ENCODE measurements around the gene CACNG1. TPM values are rescaled to one million over a fixed set of nuclear protein-coding genes. Genes with fewer than 3 reads are reported as not detected.

Gene CACNG1
- total and polyA plus RNA-seq, 3 donors from 2014 or later = 0.69 TPM; not detected in 2

- Histone ChIP-seq H3K4me1 (peaks cover 3% of the 10 kb centered on the region), H3K27ac (no peak overlapping the region), H3K4me3 (no peak overlapping the region), H3K27me3 (no peaks in the 10 kb centered on the region), H3K36me3 (ENCODE audit: low read depth, missing control alignments) (no peaks in the 10 kb centered on the region), H3K9me3 (no peaks in the 10 kb centered on the region)
- DNase-seq = no peak
- intact Hi-C loops (cut with DNase I; ENCODE audit: low total_unique reads) = no loop called here
- TF ChIP-seq CTCF (IDR thresholded peaks at IDR 0.05) = no peak
- TF ChIP-seq POLR2A (IDR thresholded peaks at IDR 0.05) = no peak
- WGBS, 2 donors = 84 to 91% methylated on average over 8 to 12 of the region's 12 CpGs
These were observed 25.6 kb upstream of the CACNG1 start for GRCh38 chr17:67018471-67019434.

- intact Hi-C loops (cut with DNase I; ENCODE audit: low total_unique reads) = no loop called here
- no peaks in the 10 kb centered on the region for H3K36me3 ChIP-seq (ENCODE audit: low read depth, missing control alignments)
- no peaks in the 10 kb centered on the region for H3K9me3 ChIP-seq
- no peak overlapping the region for H3K27ac ChIP-seq
- DNase-seq = no peak
- no peak overlapping the region for H3K4me3 ChIP-seq
- no peak for TF ChIP-seq CTCF (IDR thresholded peaks at IDR 0.05)
- TF ChIP-seq POLR2A (IDR thresholded peaks at IDR 0.05) = no peak
- no peaks in the 10 kb centered on the region for H3K27me3 ChIP-seq
- WGBS, 2 donors = 39 to 70% methylated on average over 8 of the region's 8 CpGs
- peaks cover 3% of the 10 kb centered on the region for H3K4me1 ChIP-seq
These were observed 24.5 kb upstream of the CACNG1 start for GRCh38 chr17:67019809-67020208.

GRCh38 chr17:67020293-67020766 lies 24.0 kb upstream of the CACNG1 start:
- H3K4me3 ChIP-seq = no peak overlapping the region
- intact Hi-C loops (cut with DNase I; ENCODE audit: low total_unique reads) = no loop called here
- no peaks in the 10 kb centered on the region for H3K27me3 ChIP-seq
- peaks cover 3% of the 10 kb centered on the region for H3K4me1 ChIP-seq
- no peak overlapping the region for H3K27ac ChIP-seq
- WGBS, 2 donors = 45 to 54% methylated on average over 11 of the region's 11 CpGs
- TF ChIP-seq POLR2A (IDR thresholded peaks at IDR 0.05) = no peak
- TF ChIP-seq CTCF (IDR thresholded peaks at IDR 0.05) = no peak
- no peaks in the 10 kb centered on the region for H3K36me3 ChIP-seq (ENCODE audit: low read depth, missing control alignments)
- no peaks in the 10 kb centered on the region for H3K9me3 ChIP-seq
- DNase-seq = peak; percentile 74

DNA sequence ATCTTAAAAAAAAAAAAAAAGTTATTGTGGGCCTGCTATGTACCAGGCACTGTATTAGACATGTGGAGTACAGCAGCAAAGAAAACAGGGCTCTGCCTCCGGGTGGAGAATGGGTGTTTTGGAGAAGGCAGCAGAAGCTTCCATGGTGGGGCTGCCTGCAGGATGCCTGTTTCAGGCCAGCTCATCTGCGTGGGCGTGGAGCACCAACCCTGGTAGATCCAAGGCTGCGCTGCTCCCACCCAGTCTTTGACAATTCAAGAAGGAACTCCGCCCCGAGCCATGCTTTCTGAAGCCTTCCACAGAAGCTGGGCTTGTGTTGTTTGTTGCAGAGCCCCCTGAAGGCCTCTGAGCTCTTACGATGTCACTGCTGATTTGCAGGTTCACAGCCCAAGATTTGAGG lies 23.2 kb upstream of the CACNG1 start:
- H3K4me3 ChIP-seq = no peak overlapping the region
- H3K27me3 ChIP-seq = no peaks in the 10 kb centered on the region
- TF ChIP-seq POLR2A (IDR thresholded peaks at IDR 0.05) (no peak), CTCF (IDR thresholded peaks at IDR 0.05) (no peak)
- no peaks in the 10 kb centered on the region for H3K36me3 ChIP-seq (ENCODE audit: low read depth, missing control alignments)
- no peak overlapping the region for H3K27ac ChIP-seq
- no peaks in the 10 kb centered on the region for H3K9me3 ChIP-seq
- 90 to 95% methylated on average over 7 of the region's 7 CpGs for WGBS, 2 donors
- intact Hi-C loops (cut with DNase I; ENCODE audit: low total_unique reads) = no loop called here
- H3K4me1 ChIP-seq = peaks cover 3% of the 10 kb centered on the region
- DNase-seq = no peak

All from testis (tissue), 3 donors.